Prostate gland (tissue), 2 donors: Measurements from ENCODE around the gene RTL5. TPM values are rescaled to one million over a fixed set of nuclear protein-coding genes. Genes with fewer than 3 reads are reported as not detected.

Source experiments
- DNase-seq: peaks from one replicate; pipeline ENCODE4 v3.0.0-alpha.2; 2019; ENCODE audit warnings: low spot score
- H3K27ac ChIP-seq, 2 donors: fragments of 200-600 bp; sonication (generic); 2 replicates each; pipeline ENCODE4 v1.5.1; 2017 to 2019
- H3K27me3 ChIP-seq: fragments of 200-600 bp; sonication (generic); replicated peaks from 2 replicates; pipeline ENCODE4 v1.5.1; 2019; ENCODE audit not compliant: insufficient read depth
- H3K36me3 ChIP-seq, 2 donors: fragments of 200-600 bp; sonication (generic); 1 replicate in 1 of 2; 2 replicates in 1 of 2; pipeline versions ENCODE4 v1.5.1 to v1.8.1; 2017 to 2019
- H3K4me1 ChIP-seq: fragments of 200-600 bp; sonication (generic); replicated peaks from 2 replicates; pipeline ENCODE4 v1.5.1; 2019
- H3K4me3 ChIP-seq, 2 donors: fragments of 200-600 bp; sonication (generic); 2 replicates each; pipeline ENCODE4 v1.5.1; 2017 to 2019
- H3K9me3 ChIP-seq: fragments of 200-600 bp; sonication (generic); 2 replicates; pipeline ENCODE4 v1.5.1; 2017
- POLR2A ChIP-seq: fragments of 450-650 bp; IDR thresholded peaks from one replicate; pipeline ENCODE4 v1.6.1; 2016; ENCODE audit warnings: antibody characterized with exemption, mild to moderate bottlenecking
- POLR2AphosphoS5 ChIP-seq: sonication (generic); formaldehyde crosslinking; IDR thresholded peaks from one replicate; pipeline ENCODE4 v1.6.1; 2017; ENCODE audit warnings: antibody characterized with exemption
- WGBS: methylation state at CpG from one replicate; pipeline ENCODE4 v1.1.5; 2018; 5-methylcytosine and 5-hydroxymethylcytosine counted together
- intact Hi-C: fragments of 100-400 bp; cut with DNase I; formaldehyde crosslinking; loops from one replicate; pipeline ENCODE4 v1.14.2; 2022
- total RNA-seq, 2 donors: library from RNA; depleted of rRNA; stranded (reverse); fragments of >200 nt; gene quantifications; one replicate each; pipeline ENCODE4 v1.1.0, GENCODE V29; 2016
- TF ChIP-seq, protein P1 (sequence below), 4 experiments: fragments of 200-600 bp in 2 of 4; fragments of 450-650 bp in 2 of 4; sonication (generic) in 2 of 4; IDR thresholded peaks; 1 replicate in 3 of 4; 2 replicates in 1 of 4; pipeline ENCODE4 v1.5.1; 2016 to 2019; ENCODE audit warnings: antibody characterized with exemption in 4 of 4, mild to moderate bottlenecking in 2 of 4, moderate library complexity in 2 of 4

RTL5 gene
- total RNA-seq, 2 donors from 2014 or later = 2.8 to 24.0 TPM

DNA sequence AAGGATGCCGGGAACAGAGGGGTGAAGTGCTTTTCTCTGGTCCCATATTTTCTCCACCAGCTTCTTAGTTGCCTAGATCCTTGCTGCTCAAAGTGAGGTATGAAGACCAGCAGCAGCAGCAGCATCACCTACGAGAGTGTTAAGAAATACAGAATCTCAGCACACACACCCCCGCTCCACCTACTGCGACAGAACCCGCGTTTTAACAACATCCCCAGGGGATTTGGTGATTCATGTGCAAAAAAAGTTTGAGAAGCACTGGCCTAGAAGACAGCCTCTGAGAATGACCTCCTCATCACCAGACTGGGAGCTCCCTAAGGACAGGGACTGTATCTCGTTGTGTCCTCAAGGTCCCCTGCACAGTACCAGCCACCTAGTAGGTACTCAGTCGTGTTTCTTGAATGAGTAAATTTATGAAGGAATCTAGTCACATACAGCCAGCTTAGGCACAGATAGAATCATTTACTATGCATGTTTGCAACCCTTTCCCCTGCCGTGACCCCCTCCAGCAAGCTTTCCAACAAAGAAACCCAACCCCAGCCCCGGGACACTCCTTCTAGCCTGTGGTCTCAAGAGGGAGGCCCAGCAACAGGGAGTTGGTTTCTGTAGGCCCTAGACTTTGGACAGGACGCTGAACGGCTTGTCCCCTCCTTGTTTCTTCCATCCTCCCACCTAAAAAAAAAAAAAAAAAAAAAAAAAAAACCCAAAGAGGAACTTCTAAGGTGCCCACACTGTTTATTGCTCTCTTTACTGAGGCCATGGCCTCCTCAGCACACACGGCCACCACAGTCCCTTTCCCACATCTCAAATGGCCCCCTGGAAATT is 21.5 kb downstream of the RTL5 start:
- Histone ChIP-seq H3K4me3 (no peak overlapping the region), H3K9me3 (no peaks in the 10 kb centered on the region), H3K27ac (no peak overlapping the region), H3K4me1 (no peaks in the 10 kb centered on the region), H3K27me3 (no peaks in the 10 kb centered on the region), H3K36me3 (no peaks in the 10 kb centered on the region)
- DNase-seq = no peak
- WGBS = 71% methylated on average over 12 of the region's 13 CpGs
- TF ChIP-seq POLR2AphosphoS5 = no peak
- no peak for TF ChIP-seq POLR2A
- TF ChIP-seq, protein P1, sequence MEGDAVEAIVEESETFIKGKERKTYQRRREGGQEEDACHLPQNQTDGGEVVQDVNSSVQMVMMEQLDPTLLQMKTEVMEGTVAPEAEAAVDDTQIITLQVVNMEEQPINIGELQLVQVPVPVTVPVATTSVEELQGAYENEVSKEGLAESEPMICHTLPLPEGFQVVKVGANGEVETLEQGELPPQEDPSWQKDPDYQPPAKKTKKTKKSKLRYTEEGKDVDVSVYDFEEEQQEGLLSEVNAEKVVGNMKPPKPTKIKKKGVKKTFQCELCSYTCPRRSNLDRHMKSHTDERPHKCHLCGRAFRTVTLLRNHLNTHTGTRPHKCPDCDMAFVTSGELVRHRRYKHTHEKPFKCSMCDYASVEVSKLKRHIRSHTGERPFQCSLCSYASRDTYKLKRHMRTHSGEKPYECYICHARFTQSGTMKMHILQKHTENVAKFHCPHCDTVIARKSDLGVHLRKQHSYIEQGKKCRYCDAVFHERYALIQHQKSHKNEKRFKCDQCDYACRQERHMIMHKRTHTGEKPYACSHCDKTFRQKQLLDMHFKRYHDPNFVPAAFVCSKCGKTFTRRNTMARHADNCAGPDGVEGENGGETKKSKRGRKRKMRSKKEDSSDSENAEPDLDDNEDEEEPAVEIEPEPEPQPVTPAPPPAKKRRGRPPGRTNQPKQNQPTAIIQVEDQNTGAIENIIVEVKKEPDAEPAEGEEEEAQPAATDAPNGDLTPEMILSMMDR (IDR thresholded peaks at IDR 0.05) = no peak
- intact Hi-C loops = no loop called here

DNA sequence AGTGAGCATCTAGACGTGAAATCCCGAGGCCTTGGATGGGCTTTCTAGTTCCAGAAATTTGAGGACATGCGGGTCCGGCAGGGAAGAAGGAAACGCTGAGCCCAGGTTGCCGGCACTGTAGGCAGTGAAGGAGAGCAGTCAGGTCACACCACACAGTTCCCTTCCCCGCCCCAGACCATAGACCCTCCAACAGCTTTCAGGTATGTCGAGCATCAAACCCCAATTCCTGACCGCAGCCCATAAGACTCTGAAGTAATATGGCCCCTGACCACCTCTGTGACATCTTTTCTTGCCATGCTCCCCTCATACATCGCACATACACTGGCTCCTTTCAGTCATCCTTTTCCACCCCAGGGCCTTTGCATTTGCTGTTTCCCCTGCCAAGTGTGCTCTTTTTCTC is 23.0 kb downstream of the RTL5 start:
- Histone ChIP-seq H3K9me3 (no peaks in the 10 kb centered on the region), H3K27ac (no peak overlapping the region), H3K4me3 (no peak overlapping the region), H3K4me1 (no peaks in the 10 kb centered on the region), H3K27me3 (no peaks in the 10 kb centered on the region), H3K36me3 (no peaks in the 10 kb centered on the region)
- TF ChIP-seq, protein P1 (IDR thresholded peaks at IDR 0.05) = no peak
- TF ChIP-seq POLR2AphosphoS5 (no peak), POLR2A (no peak)
- no peak for DNase-seq
- 96% methylated on average over 9 of the region's 10 CpGs for WGBS
- intact Hi-C loops = no loop called here

DNA sequence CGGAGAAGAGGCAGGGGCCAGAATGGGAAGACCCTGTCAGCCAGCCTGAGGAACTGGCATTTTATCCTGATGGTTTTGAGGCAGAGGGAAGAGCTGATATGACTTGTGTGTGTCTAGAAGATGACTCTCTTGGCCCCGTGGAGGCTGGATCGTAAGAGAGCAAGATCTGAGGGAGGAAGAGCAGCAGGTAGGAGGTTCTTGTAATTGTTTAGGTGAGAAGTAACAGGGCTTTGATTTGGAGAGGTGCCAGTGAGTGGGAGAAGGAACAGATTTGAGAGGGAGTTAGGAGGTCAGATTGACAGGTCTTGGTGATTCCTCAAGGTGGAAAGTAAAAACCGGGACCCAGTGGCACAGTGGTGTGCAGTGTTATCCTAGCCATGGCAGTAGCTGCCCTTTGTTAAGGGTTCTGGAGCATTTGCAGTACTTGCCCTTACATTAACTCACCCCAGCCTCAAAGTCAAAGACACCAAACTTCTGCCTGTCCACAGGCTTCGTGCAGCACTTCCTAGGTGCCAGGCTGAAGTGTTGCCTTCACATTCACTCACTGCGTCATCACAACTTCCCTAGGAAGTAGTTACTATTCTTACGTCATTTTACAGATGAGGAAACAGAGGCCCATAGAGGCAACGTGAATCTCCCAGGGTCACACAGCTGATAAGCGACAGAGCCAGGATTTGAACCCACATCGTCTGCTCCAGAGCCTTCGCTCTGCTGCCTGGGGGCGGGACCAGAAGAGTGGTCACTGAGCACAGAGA is 23.7 kb downstream of the RTL5 start:
- DNase-seq = no peak
- no peak overlapping the region for H3K4me3 ChIP-seq
- WGBS = 87% methylated on average over 7 of the region's 12 CpGs
- no peak for TF ChIP-seq POLR2A
- TF ChIP-seq POLR2AphosphoS5 = no peak
- TF ChIP-seq, protein P1 (IDR thresholded peaks at IDR 0.05) = no peak
- intact Hi-C loops = no loop called here
- H3K27me3 ChIP-seq = no peaks in the 10 kb centered on the region
- H3K4me1 ChIP-seq = no peaks in the 10 kb centered on the region
- H3K9me3 ChIP-seq = no peaks in the 10 kb centered on the region
- H3K27ac ChIP-seq = no peak overlapping the region
- H3K36me3 ChIP-seq = no peaks in the 10 kb centered on the region

DNA sequence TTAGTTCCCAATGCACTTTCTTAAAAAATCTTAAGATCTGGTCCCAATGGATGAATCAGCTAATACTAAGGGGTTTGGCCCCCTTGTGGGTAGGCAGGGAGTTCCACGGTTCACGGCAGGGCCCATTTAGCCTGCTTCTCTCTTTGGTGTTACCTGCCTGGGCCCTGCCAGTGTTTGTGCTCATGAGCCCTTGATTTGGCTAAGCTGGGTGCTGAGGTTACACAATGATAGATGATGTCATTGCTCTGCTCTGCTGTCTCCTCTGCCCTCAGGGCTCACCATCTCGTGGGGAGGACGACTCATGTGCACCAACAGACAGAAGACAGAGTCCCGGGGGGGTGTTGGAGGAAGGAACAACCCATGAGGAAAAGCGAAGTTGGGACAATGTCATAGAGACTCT is 24.4 kb downstream of the RTL5 start:
- no peak for DNase-seq
- H3K9me3 ChIP-seq = no peaks in the 10 kb centered on the region
- H3K4me1 ChIP-seq = no peaks in the 10 kb centered on the region
- H3K27ac ChIP-seq = no peak overlapping the region
- H3K36me3 ChIP-seq = no peaks in the 10 kb centered on the region
- intact Hi-C loops = no loop called here
- H3K4me3 ChIP-seq = no peak overlapping the region
- H3K27me3 ChIP-seq = no peaks in the 10 kb centered on the region
- 66% methylated on average over 6 of the region's 6 CpGs for WGBS
- TF ChIP-seq, protein P1 (IDR thresholded peaks at IDR 0.05) = no peak
- TF ChIP-seq POLR2A = no peak
- TF ChIP-seq POLR2AphosphoS5 = no peak
